Activated CD4-positive, alpha-beta T cell treated with anti-CD3 and anti-CD28 coated beads, Interleukin-2, amount 10 ng/mL, durations not matched to agents 7 days and 5 days (primary cell): ENCODE results near the gene RNASE2. TPM values are rescaled to one million over a fixed set of nuclear protein-coding genes. Genes with fewer than 3 reads are reported as not detected.

Source experiments
- CTCF ChIA-PET: fragments of 350-600 bp; sonication (Branson Sonifier 250); formaldehyde crosslinking; loops from one replicate; lab custom pipeline; 2021; ENCODE audit warnings: antibody characterized with exemption; lab: Charles Lee
- POLR2A ChIA-PET: fragments of 350-600 bp; sonication (Branson Sonifier 250); formaldehyde crosslinking; loops from one replicate; lab custom pipeline; 2021; ENCODE audit warnings: antibody characterized with exemption; lab: Charles Lee
- DNase-seq: peaks from one replicate; pipeline ENCODE4 v3.0.0-alpha.2; 2020
- H3K27ac Mint-ChIP-seq: one replicate; pipeline ENCODE4 v1.8.0; 2021; ENCODE audit warnings: mild to moderate bottlenecking, moderate library complexity, mixed read lengths
- H3K27me3 Mint-ChIP-seq: one replicate; pipeline ENCODE4 v1.8.0; 2021; ENCODE audit warnings: mixed read lengths
- H3K36me3 Mint-ChIP-seq: one replicate; pipeline ENCODE4 v1.8.0; 2021; ENCODE audit warnings: low read depth, mixed read lengths
- H3K4me1 Mint-ChIP-seq: one replicate; pipeline ENCODE4 v1.8.0; 2021; ENCODE audit warnings: mixed read lengths
- H3K4me3 Mint-ChIP-seq: one replicate; pipeline ENCODE4 v1.8.0; 2021; ENCODE audit warnings: mild to moderate bottlenecking, moderate library complexity, mixed read lengths
- H3K9me3 Mint-ChIP-seq: one replicate; pipeline ENCODE4 v1.8.0; 2021; ENCODE audit warnings: mixed read lengths
- total RNA-seq, 2 experiments: library from RNA; stranded (reverse); gene quantifications; one replicate each; pipeline ENCODE4 v1.2.3, GENCODE V29; 2021

RNASE2 gene
- total RNA-seq, 2 experiments from 2014 or later: not detected

DNA sequence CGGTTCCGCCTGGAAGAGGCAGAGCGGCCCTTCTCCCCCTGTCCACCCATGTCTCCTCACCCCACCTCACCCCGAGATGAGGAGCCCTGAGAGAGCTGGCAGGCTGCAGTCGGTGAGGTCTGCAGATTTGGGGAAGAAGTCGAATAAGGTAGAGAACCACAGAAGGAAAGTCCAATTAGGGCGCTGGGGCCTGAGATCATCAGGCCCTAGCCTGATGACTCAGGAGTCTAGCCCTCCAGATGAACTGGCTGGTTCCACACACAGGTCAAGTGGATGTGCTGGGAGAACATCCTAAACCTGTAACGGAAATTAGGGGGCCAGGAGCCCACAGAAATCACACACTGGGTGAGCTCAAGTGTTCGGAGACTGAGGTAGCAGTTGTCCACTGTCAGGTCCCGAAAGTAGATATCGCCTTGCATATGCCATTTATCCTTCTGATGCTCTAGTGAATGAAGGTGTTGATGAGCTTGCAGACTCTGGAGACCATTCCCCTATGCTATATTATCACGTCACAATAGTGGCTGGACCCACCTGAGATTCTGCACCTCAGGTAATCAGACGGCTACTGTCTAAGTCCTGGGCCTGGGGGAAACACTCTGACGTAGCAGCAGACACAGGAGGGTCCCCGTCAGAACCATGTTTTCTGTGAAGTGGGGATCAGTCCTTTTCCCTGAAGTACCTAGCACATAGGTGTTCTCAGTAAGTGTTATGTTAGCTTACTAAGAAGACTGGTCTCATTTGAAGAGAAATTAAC lies 33.6 kb downstream of the RNASE2 start:
- Mint-ChIP-seq H3K4me1 (peaks cover 42% of the 10 kb centered on the region), H3K36me3 (peaks cover 24% of the 10 kb centered on the region), H3K9me3 (no peaks in the 10 kb centered on the region), H3K27ac (peak overlapping the region; percentile 59), H3K27me3 (no peaks in the 10 kb centered on the region), H3K4me3 (peak overlapping the region; percentile 47)
- ChIA-PET CTCF (interaction anchor here (0.8 to 2.2 kb wide), 2 partner anchors 17 to 69 kb away, joined by 3 to 15 read pairs; no protein-coding TSS in a partner anchor), POLR2A (no interaction called here)
- no peak for DNase-seq

DNA sequence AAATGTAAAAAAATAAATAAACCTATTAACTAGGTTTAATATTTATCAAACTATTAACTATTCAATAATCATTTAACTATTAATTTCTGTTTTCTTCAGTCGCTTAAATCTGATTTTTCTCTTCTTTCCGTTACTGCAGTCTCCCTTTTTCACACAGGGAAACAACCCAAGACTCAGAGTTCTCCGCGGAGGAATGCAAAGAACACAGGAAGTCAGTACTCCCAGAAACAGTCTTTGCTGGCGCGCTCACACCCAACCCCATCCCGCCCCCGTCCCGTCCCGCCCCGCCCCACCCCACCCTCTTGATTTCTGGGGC lies 34.1 kb downstream of the RNASE2 start:
- no peaks in the 10 kb centered on the region for H3K27me3 Mint-ChIP-seq
- no peaks in the 10 kb centered on the region for H3K9me3 Mint-ChIP-seq
- H3K36me3 Mint-ChIP-seq: peaks cover 28% of the 10 kb centered on the region
- H3K4me3 Mint-ChIP-seq: peak overlapping the region; percentile 91
- ChIA-PET CTCF (interaction anchor here (2.2 kb wide), 1 partner anchor 18 kb away, joined by 15 read pairs; no protein-coding TSS in a partner anchor), POLR2A (no interaction called here)
- H3K4me1 Mint-ChIP-seq: peaks cover 44% of the 10 kb centered on the region
- peak overlapping the region; percentile 90 for H3K27ac Mint-ChIP-seq
- DNase-seq: no peak

GRCh38 chr14:20989787-20990600 lies 34.7 kb downstream of the RNASE2 start, which contains the start of gene METTL17:
Gene METTL17 (plus strand): TSS chr14:20989980. CDS start chr14:20990003, 23 bp downstream.
- H3K36me3 Mint-ChIP-seq: peaks cover 34% of the 10 kb centered on the region
- H3K4me1 Mint-ChIP-seq: peaks cover 44% of the 10 kb centered on the region
- ChIA-PET POLR2A (no interaction called here), CTCF (interaction anchor here (2.2 kb wide), 1 partner anchor 18 kb away, joined by 15 read pairs; no protein-coding TSS in a partner anchor)
- H3K9me3 Mint-ChIP-seq: no peaks in the 10 kb centered on the region
- H3K27me3 Mint-ChIP-seq: no peaks in the 10 kb centered on the region
- peak within 1 kb of the TSS; percentile 91 for H3K4me3 Mint-ChIP-seq
- H3K27ac Mint-ChIP-seq: peak within 1 kb of the TSS; percentile 90
- peak; percentile 93 for DNase-seq

DNA sequence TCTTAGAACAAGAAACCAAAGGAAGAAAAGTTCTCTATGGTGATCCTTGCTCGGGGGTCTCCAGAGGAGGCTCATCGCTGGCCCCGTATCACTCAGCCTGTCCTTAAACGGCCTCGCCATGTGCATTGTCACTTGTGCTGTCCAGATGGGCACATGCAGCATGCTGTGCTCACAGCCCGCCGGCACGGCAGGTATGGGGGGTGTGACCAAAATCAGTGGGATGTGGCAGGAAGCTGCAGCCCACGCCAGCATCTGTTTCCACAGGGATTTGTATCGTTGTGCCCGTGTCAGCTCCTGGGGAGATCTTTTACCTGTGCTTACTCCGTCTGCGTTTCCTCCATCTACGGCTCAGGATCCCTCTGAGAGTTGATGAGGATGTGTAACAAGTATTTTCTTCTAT lies 41.2 kb downstream of the RNASE2 start:
- no peak for DNase-seq
- Mint-ChIP-seq H3K27me3 (no peaks in the 10 kb centered on the region), H3K36me3 (peaks cover 45% of the 10 kb centered on the region), H3K4me1 (peaks cover 32% of the 10 kb centered on the region), H3K27ac (no peak overlapping the region), H3K9me3 (no peaks in the 10 kb centered on the region), H3K4me3 (no peak overlapping the region)
- ChIA-PET CTCF (interaction anchor here (1.0 to 3.9 kb wide), 5 partner anchors 18 to 108 kb away, joined by 5 to 18 read pairs (median 7); no protein-coding TSS in a partner anchor), POLR2A (no interaction called here)

DNA sequence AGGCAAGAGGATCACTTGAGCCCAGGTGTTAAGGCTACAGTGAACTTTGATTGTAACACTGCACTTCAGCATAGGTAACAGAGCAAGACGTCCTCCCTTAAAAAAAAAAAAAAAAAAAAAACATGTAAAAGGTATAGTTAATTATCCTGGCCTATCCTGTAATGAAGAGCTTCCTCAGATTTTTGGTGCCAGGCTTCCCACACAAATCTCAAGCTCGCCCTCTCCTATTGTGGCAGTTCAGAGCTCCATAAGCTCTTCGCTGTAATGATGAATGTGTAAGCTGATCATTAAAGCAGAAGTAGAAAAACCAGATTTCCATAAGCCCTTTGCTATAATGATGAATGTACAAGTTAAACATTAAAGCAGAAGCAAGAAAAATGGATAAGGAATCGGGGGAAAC lies 41.8 kb downstream of the RNASE2 start:
- Mint-ChIP-seq H3K36me3 (peaks cover 39% of the 10 kb centered on the region), H3K4me1 (peaks cover 26% of the 10 kb centered on the region), H3K27me3 (no peaks in the 10 kb centered on the region), H3K4me3 (no peak overlapping the region), H3K27ac (no peak overlapping the region), H3K9me3 (no peaks in the 10 kb centered on the region)
- POLR2A ChIA-PET: no interaction called here
- no peak for DNase-seq
- CTCF ChIA-PET: interaction anchor here (0.6 to 3.9 kb wide), 11 partner anchors 11 to 322 kb away, joined by 3 to 18 read pairs (median 5); no protein-coding TSS in a partner anchor

DNA sequence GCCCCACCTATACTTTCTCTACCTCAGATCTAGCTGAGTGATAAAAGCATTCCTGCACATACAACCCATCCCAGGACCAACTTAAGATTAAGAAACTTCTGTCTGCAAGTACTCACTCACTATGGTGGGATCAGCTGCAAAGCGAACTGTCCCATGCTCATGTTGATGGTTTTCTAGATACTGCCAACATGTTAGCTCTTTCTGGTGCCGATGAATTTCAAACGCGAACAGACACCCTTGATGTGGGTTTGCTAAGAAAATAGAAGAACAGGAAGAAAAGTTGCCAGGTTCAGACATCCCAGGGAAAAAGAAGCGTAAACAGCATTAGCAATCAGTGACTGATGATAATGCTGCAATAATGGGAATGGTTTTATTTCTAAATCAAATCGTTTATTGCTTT lies 42.3 kb downstream of the RNASE2 start:
- no peak overlapping the region for H3K4me3 Mint-ChIP-seq
- no peaks in the 10 kb centered on the region for H3K27me3 Mint-ChIP-seq
- POLR2A ChIA-PET: no interaction called here
- CTCF ChIA-PET: interaction anchor here (0.6 to 3.9 kb wide), 13 partner anchors 10 to 323 kb away, joined by 3 to 18 read pairs (median 5); no protein-coding TSS in a partner anchor
- no peak for DNase-seq
- no peak overlapping the region for H3K27ac Mint-ChIP-seq
- H3K36me3 Mint-ChIP-seq: peaks cover 36% of the 10 kb centered on the region
- H3K9me3 Mint-ChIP-seq: no peaks in the 10 kb centered on the region
- H3K4me1 Mint-ChIP-seq: peaks cover 23% of the 10 kb centered on the region

- ChIA-PET CTCF (interaction anchor here (0.7 to 3.9 kb wide), 8 partner anchors 10 to 321 kb away, joined by 3 to 18 read pairs (median 4); no protein-coding TSS in a partner anchor), POLR2A (no interaction called here)
- Mint-ChIP-seq H3K27ac (no peak overlapping the region), H3K36me3 (peaks cover 33% of the 10 kb centered on the region), H3K4me3 (no peak overlapping the region), H3K9me3 (no peaks in the 10 kb centered on the region), H3K4me1 (peaks cover 21% of the 10 kb centered on the region), H3K27me3 (no peaks in the 10 kb centered on the region)
- DNase-seq: no peak
These were observed 42.9 kb downstream of the RNASE2 start for GRCh38 chr14:20998139-20998538.

GRCh38 chr14:20998674-20999366 lies 43.5 kb downstream of the RNASE2 start, which contains the start of gene SLC39A2:
Gene SLC39A2 (plus strand): TSS chr14:20999293. CDS start chr14:20999447, 154 bp downstream.
- peaks cover 19% of the 10 kb centered on the region for H3K4me1 Mint-ChIP-seq
- ChIA-PET CTCF (interaction anchor here (0.7 to 3.9 kb wide), 6 partner anchors 16 to 94 kb away, joined by 3 to 18 read pairs (median 8); no protein-coding TSS in a partner anchor), POLR2A (interaction anchor here (0.6 kb wide), 1 partner anchor 176 kb away, joined by 4 read pairs; no protein-coding TSS in a partner anchor)
- peaks cover 30% of the 10 kb centered on the region for H3K36me3 Mint-ChIP-seq
- H3K27me3 Mint-ChIP-seq: no peaks in the 10 kb centered on the region
- no peak within 1 kb of the TSS for H3K27ac Mint-ChIP-seq
- DNase-seq: no peak
- H3K9me3 Mint-ChIP-seq: no peaks in the 10 kb centered on the region
- no peak within 1 kb of the TSS for H3K4me3 Mint-ChIP-seq

GRCh38 chr14:20999591-20999990 lies 44.3 kb downstream of the RNASE2 start:
- Mint-ChIP-seq H3K27ac (no peak overlapping the region), H3K27me3 (no peaks in the 10 kb centered on the region), H3K4me3 (no peak overlapping the region), H3K9me3 (no peaks in the 10 kb centered on the region), H3K4me1 (peaks cover 16% of the 10 kb centered on the region), H3K36me3 (peaks cover 24% of the 10 kb centered on the region)
- ChIA-PET CTCF (interaction anchor here (3.2 to 3.9 kb wide), 3 partner anchors 15 to 93 kb away, joined by 12 to 18 read pairs (median 14); no protein-coding TSS in a partner anchor), POLR2A (no interaction called here)
- DNase-seq: no peak

DNA sequence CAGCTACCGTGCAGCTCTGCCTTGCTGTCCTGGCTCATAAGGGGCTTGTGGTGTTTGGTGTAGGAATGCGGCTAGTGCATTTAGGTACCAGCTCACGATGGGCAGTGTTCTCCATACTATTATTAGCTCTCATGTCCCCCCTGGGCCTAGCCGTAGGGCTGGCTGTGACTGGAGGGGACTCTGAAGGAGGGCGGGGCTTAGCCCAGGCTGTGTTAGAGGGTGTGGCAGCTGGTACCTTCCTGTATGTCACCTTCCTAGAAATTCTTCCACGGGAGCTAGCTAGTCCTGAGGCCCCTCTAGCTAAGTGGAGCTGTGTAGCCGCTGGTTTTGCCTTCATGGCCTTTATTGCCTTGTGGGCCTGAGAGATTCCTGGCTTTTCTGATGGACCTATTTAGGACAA lies 45.9 kb downstream of the RNASE2 start:
- H3K27ac Mint-ChIP-seq: no peak overlapping the region
- DNase-seq: no peak
- no peak overlapping the region for H3K4me3 Mint-ChIP-seq
- H3K4me1 Mint-ChIP-seq: peaks cover 14% of the 10 kb centered on the region
- ChIA-PET POLR2A (no interaction called here), CTCF (interaction anchor here (0.9 to 1.8 kb wide), 5 partner anchors 9 to 92 kb away, joined by 3 to 5 read pairs (median 3); no protein-coding TSS in a partner anchor)
- no peaks in the 10 kb centered on the region for H3K9me3 Mint-ChIP-seq
- peaks cover 9% of the 10 kb centered on the region for H3K36me3 Mint-ChIP-seq
- no peaks in the 10 kb centered on the region for H3K27me3 Mint-ChIP-seq

GRCh38 chr14:21003788-21004346 lies 48.6 kb downstream of the RNASE2 start:
- no peak for DNase-seq
- no peaks in the 10 kb centered on the region for H3K27me3 Mint-ChIP-seq
- no peak overlapping the region for H3K27ac Mint-ChIP-seq
- no peaks in the 10 kb centered on the region for H3K36me3 Mint-ChIP-seq
- H3K4me1 Mint-ChIP-seq: no peaks in the 10 kb centered on the region
- CTCF ChIA-PET: interaction anchor here (1.1 to 1.8 kb wide), 2 partner anchors 11 to 13 kb away, joined by 3 read pairs; no protein-coding TSS in a partner anchor
- no peak overlapping the region for H3K4me3 Mint-ChIP-seq
- POLR2A ChIA-PET: no interaction called here
- no peaks in the 10 kb centered on the region for H3K9me3 Mint-ChIP-seq
